ENCODE data around the gene MALSU1.

Gene MALSU1

DNA sequence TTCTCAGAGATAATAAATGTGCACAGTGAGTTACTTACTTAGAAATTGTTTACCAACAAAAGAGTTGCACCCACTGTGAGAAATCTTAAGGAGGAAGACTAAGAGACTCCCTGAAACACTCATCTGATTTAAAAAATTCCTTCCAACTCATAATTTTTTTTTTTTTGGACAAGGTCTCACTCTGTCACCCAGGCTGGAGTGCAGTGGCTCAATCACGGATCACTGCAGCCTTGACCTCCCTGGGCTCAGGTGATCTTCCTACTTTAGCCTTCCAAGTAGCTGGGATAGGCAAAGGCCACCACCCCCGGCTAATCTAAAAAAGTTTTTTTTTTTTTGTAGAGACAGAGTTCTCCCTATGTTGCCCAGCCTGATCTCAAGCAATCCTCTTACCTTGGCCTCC, 36.0 kb downstream of the MALSU1 start:
- no peak for DNase-seq (ENCODE audit: low read depth in 3 of 3)

DNA sequence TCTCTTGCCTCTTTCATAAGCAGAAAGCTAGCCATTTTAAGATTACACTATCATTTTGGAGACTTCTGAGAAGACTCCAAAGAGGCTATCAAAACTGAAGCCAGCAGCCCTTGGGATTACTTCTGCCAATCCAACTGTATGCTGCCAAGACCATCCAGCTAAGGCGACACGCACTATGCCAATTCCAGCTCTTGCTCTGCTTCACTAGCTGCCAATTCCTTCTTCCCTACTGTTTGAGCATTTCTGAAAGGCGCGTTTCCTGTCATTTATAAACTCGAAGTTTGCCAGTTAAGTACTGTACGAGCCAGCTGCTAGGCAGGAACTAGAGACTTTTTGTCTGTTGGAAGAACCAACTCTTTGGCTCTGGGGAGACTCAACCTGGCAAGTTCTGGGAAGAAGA, 36.5 kb downstream of the MALSU1 start:
- DNase-seq (ENCODE audit: low read depth in 3 of 3): no peak

- DNase-seq (ENCODE audit: low read depth in 3 of 3): no peak
Measured at GRCh38 chr7:23336086-23336485, 36.9 kb downstream of the MALSU1 start.

DNA sequence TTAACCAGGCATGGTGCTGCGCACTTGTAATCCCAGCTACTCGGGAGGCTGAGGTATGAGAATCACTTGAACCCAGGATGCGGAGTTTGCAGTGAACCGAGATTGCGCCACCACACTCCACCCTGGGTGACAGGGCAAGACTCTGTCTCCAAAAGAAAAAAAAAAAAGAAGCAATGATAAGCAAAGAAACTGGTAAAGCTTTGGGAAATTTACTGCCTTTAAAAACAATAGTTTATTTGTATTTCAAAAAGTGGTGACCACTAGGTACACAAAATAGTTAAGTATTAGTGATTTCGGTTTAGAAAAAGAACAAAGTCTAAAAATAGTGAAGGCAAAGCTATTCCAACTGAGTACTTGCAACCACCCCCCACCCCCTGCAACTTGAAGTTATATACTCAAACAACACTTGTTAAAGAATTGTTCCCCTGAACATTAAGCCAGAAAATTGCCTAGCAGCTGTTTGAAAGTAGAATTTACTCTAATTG, 37.7 kb downstream of the MALSU1 start:
- no peak for DNase-seq (ENCODE audit: low read depth in 3 of 3)

- no peak for DNase-seq (ENCODE audit: low read depth in 3 of 3)
Measured at GRCh38 chr7:23337374-23337773, 38.2 kb downstream of the MALSU1 start.

GRCh38 chr7:23338439-23338838, 39.3 kb downstream of the MALSU1 start:
- DNase-seq (ENCODE audit: low read depth in 3 of 3): no peak

DNA sequence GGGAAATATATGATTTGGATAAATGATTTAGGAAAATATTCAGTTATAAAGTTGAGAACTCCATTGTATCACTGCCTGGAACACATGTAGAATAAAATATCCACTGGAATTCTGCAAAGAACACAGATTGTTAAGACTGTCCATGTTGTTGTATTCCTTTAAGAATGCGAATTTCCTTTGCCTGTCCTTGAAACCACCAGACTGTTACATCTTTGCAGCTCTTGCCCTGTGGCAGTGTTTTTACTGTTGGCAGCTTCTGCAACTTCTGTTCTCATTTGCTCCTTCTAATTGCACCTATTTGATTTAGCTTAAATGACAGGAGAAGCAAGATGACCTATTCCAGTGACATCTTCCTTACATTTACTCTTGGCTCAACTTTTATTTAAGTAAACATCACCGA, 39.7 kb downstream of the MALSU1 start:
- no peak for DNase-seq (ENCODE audit: low read depth in 3 of 3)

DNA sequence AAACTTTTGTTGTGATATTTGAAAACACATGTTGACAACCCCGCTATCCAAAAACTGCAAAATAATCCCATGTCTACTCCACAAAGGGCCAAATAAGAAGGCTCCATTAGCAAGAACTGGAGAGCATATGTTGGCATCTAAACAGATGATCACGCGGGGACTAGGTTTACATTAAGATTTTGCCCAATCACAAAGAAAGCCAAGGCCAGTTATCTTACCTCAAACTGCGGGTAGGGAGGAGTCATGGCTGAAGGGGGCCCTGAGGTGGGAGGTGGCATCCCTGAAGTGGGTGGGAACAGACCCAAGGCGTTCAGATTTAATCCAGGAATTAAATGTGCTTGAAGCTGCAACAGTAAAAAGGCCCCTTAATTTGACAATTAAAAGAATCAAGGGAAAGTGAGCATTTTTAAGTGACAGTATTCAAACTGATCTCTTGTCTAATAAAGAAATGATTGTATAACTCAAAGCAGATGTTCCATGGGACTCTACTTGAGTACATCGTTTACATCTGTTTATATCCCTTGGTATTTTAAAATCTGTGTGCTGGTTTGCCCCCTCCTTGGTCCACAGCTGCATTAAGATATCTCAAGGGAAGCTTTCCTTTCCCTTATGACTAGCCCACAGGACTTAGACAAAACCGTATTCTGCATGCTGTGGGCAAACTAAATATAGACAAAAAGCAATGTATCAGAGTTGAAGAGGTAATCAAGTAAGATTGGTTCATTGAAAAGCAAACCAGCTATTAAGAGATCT, 42.9 kb downstream of the MALSU1 start:
- DNase-seq (ENCODE audit: low read depth in 3 of 3): no peak

GRCh38 chr7:23343102-23343501, 44.0 kb downstream of the MALSU1 start:
- DNase-seq (ENCODE audit: low read depth in 3 of 3): no peak

DNA sequence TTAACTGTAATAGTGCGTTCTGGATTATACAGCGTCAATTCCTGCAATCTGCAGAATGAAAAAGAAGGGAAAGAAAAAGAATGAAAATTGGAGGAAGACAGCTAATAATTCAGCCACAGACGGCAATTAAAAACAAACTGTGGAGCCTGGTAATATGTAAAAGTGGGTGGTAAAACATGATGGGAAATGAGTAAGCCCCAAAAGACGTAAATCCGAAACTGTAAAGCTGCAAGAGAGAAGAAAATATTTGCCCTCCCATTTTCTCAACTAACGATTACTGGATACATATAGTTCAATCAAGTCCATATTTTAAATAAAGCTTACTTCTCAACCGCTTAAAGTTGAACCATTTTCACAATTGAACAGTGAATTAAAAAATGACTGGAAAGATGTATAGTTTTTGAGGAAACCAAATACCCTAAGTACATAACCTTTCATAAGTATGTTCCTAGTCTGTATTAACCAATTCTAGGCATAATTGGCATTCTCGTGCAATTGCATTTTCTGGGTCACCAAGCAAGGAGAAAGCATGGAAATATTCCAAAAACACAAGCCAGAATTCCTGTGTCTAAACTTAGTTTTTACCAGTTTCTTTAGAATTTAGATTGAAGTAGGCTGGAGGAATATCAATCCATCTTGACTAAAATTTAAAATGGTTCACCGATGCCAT, 44.8 kb downstream of the MALSU1 start:
- DNase-seq (ENCODE audit: low read depth in 3 of 3): no peak

- DNase-seq (ENCODE audit: low read depth in 3 of 3): no peak
Measured at GRCh38 chr7:23345601-23346000, 46.5 kb downstream of the MALSU1 start.

GRCh38 chr7:23346316-23346715, 47.2 kb downstream of the MALSU1 start:
- DNase-seq (ENCODE audit: low read depth in 3 of 3): no peak

DNA sequence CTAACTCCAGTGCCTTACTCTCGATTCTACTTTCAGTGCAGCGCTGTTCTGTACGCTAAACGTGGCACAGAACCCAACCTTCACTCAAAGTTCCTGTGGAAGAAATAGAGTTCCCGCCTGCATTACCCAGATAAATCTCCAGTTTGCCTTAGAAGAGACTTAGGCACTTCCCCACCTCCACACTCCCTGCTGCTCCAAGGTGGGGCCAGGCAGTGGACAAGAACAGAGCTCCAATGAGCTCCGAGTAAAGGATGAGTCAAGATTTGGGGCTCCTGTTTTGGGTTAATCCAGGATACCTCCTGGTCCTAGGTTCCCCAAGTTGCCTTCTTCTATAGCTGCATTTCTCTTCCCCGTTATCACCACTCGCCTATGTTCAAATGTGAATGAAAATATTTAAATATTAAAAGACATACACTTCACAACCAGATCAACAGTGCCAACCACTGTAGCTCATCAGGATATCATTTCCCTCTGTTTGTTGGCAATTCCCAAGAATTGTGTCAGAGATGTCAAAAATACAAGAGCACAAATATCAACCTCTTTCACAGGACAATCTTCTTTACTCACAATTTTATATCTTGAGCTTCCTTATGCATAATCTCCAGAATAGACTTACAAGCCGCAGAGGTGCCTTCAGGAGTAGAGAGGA, 48.0 kb downstream of the MALSU1 start:
- DNase-seq (ENCODE audit: low read depth in 3 of 3): no peak

- DNase-seq (ENCODE audit: low read depth in 3 of 3): no peak
Measured at GRCh38 chr7:23347682-23348180, 48.6 kb downstream of the MALSU1 start.

- DNase-seq (ENCODE audit: low read depth in 3 of 3): no peak
Measured at GRCh38 chr7:23349484-23350157, 50.5 kb downstream of the MALSU1 start.

GRCh38 chr7:23350466-23350865, 51.3 kb downstream of the MALSU1 start:
- no peak for DNase-seq (ENCODE audit: low read depth in 3 of 3)

- DNase-seq (ENCODE audit: low read depth in 3 of 3): no peak
Measured at GRCh38 chr7:23353172-23353571, 54.0 kb downstream of the MALSU1 start.

- DNase-seq (ENCODE audit: low read depth in 3 of 3): no peak
Measured at GRCh38 chr7:23356168-23356567, 57.0 kb downstream of the MALSU1 start.

DNA sequence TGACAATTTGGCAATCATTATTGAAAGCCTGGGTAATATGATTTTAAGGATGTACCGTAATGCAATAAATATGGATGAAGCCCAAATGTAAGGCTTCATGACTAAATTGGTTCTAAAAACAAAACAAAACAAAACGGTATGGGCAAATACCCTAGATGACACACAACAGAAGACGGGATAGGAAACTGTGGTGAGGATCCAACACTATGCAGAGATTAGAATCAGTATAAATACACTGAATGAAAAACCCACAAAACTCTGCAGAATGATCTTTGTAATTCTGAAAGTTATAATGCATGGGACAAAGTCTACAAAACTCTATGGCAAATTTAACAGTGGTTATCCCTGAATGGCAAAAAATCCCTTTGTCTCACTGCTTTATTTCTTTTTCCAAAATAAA, 57.6 kb downstream of the MALSU1 start:
- DNase-seq (ENCODE audit: low read depth in 3 of 3): no peak

- no peak for DNase-seq (ENCODE audit: low read depth in 3 of 3)
Measured at GRCh38 chr7:23357190-23358093, 58.3 kb downstream of the MALSU1 start.

- DNase-seq (ENCODE audit: low read depth in 3 of 3): no peak
Measured at GRCh38 chr7:23358152-23358674, 59.1 kb downstream of the MALSU1 start.

All from stimulated activated CD4-positive, alpha-beta T cell treated with anti-CD3 and anti-CD28 coated beads, TNF-alpha, amount 100 ng/mL, for 48 hours (primary cell).